ENCODE results near the gene FCER1G. TPM values are rescaled to one million over a fixed set of nuclear protein-coding genes. Genes with fewer than 3 reads are reported as not detected.

Gene FCER1G
- 100 to 1,000 TPM in 3 of 4 donors, 10 to 100 TPM in 1; 39.6 to 510 (median 152) TPM for total RNA-seq

DNA sequence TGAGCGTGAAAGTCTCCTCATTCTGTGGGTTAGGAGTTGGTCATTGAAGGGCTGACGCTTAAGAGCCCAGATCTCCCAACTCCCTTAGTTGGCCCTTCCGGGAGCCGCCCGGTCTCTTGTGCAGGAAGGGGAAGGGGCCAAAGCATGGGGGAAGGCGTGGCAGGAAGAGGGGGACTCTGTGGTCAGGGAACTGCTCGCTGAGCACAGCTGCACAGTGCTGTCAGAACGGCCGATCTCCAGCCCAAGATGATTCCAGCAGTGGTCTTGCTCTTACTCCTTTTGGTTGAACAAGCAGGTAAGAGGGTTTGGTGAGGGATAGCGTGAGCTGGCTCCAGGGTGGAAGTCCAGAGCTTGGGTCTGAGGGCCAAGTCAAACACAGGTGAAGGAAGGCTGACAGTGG, at the start of gene FCER1G:
Gene FCER1G, plus strand, starts transcription at position 220 of the 400 bp plus-strand sequence. Its CDS starts 27 bp downstream, at position 247.
- TF ChIP-seq CTCF (IDR thresholded peaks at IDR 0.05; ENCODE audit: low read depth) = no peak

- TF ChIP-seq CTCF (IDR thresholded peaks at IDR 0.05; ENCODE audit: low read depth) = no peak
Observed at GRCh38 chr1:161165742-161166668, 49.1 kb upstream of the FCER1G start, which contains the start of gene PPOX. TSS of gene PPOX (plus strand) at chr1:161166426. CDS start at chr1:161166848, 422 bp downstream.

- TF ChIP-seq CTCF (IDR thresholded peaks at IDR 0.05; ENCODE audit: low read depth) = no peak
Observed at GRCh38 chr1:161166669-161167548, 48.2 kb upstream of the FCER1G start.

DNA sequence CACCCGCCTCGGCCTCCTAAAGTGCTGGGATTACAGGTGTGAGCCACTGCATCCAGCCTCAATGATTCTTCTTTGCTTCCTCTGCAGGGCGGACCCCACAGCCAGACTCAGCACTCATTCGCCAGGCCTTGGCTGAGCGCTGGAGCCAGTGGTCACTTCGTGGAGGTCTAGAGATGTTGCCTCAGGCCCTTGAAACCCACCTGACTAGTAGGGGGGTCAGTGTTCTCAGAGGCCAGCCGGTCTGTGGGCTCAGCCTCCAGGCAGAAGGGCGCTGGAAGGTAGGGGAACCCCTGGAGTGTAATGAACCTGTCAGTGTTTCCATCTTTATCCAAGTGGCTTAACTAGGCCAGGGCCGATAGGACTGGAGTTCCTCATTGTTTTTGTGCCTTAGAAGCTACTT, 46.2 kb upstream of the FCER1G start:
- no peak for TF ChIP-seq CTCF (IDR thresholded peaks at IDR 0.05; ENCODE audit: low read depth)

DNA sequence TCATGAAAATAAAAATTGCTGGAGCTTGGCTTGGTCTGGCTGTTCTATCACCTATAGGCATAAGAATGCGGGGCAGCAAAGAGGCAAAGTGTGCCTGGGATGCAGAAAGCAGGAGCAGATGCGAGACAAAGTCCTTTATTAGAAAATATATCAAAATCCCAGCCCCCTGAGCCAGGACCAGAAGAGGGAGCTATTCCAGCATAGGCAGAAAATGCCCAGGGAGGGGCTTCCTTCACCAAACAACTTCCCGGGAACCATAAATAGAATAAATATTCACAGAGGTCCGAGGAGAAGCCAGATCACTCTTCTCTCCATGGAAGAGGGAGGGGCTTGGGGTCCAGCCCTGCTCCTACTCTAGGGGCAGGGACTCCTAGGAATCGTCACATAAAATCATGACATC, 43.9 kb upstream of the FCER1G start:
- TF ChIP-seq CTCF (IDR thresholded peaks at IDR 0.05; ENCODE audit: low read depth) = no peak

GRCh38 chr1:161171696-161172095, 43.4 kb upstream of the FCER1G start:
- no peak for TF ChIP-seq CTCF (IDR thresholded peaks at IDR 0.05; ENCODE audit: low read depth)

- no peak for TF ChIP-seq CTCF (IDR thresholded peaks at IDR 0.05; ENCODE audit: low read depth)
Observed at GRCh38 chr1:161172349-161172748, 42.7 kb upstream of the FCER1G start.
